Measurements from ENCODE around the gene KIAA1958.

DNA sequence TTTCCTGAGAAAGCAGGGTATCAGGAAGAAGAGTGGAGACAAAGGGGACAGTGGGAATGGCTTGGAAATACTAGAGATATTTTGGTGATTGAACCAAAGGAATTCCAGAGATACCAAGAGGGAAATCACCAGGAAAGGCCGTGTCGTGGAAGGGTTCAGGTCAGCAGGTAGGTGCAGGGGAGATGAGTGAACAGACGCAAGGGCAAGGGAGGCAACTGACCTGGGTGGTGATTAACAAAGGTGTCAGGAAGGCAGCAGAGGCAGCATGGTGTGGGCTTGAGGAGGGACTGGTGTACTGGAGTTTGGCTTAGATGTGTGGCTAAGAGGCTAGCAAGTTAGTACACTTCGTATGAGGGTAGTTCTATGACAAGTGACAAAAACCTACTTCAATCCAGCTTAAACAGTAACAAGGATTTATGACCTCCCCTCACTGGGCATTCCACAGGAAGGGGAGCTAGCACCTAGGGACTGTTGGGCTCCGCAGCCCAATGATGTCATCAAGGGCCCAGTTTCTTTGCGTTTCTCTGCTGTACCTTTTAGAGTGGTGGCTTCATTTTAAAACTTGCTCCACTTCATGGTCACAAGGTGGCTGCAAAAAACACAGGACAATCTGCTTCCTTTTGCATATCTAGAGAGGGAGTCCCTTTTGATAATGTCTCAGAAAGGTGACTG, 194.2 kb downstream of the KIAA1958 start:
- TF ChIP-seq, protein P1, sequence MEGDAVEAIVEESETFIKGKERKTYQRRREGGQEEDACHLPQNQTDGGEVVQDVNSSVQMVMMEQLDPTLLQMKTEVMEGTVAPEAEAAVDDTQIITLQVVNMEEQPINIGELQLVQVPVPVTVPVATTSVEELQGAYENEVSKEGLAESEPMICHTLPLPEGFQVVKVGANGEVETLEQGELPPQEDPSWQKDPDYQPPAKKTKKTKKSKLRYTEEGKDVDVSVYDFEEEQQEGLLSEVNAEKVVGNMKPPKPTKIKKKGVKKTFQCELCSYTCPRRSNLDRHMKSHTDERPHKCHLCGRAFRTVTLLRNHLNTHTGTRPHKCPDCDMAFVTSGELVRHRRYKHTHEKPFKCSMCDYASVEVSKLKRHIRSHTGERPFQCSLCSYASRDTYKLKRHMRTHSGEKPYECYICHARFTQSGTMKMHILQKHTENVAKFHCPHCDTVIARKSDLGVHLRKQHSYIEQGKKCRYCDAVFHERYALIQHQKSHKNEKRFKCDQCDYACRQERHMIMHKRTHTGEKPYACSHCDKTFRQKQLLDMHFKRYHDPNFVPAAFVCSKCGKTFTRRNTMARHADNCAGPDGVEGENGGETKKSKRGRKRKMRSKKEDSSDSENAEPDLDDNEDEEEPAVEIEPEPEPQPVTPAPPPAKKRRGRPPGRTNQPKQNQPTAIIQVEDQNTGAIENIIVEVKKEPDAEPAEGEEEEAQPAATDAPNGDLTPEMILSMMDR (IDR thresholded peaks at IDR 0.05): no peak
- TF ChIP-seq, protein P2, sequence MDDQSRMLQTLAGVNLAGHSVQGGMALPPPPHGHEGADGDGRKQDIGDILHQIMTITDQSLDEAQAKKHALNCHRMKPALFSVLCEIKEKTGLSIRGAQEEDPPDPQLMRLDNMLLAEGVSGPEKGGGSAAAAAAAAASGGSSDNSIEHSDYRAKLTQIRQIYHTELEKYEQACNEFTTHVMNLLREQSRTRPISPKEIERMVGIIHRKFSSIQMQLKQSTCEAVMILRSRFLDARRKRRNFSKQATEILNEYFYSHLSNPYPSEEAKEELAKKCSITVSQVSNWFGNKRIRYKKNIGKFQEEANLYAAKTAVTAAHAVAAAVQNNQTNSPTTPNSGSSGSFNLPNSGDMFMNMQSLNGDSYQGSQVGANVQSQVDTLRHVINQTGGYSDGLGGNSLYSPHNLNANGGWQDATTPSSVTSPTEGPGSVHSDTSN (IDR thresholded peaks at IDR 0.05): no peak
- TF ChIP-seq EP300 (IDR thresholded peaks at IDR 0.05; ENCODE audit: borderline replicate concordance in 1 of 2, low read depth in 1 of 2, low read length in 1 of 2) (no peak), TEAD4 (IDR thresholded peaks at IDR 0.05; ENCODE audit: borderline replicate concordance, insufficient read depth) (no peak), YY1 (IDR thresholded peaks at IDR 0.05; ENCODE audit: low read depth) (no peak)
- TF ChIP-seq, protein P3, sequence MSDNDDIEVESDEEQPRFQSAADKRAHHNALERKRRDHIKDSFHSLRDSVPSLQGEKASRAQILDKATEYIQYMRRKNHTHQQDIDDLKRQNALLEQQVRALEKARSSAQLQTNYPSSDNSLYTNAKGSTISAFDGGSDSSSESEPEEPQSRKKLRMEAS (IDR thresholded peaks at IDR 0.05; ENCODE audit: low read depth): no peak
